T1000 (cell line): ENCODE results near the gene OSBPL5.

Experiments used
- DNase-seq: peaks from one replicate; lab custom pipeline; 2025; ENCODE audit warnings: mixed read lengths; lab: John Stamatoyannopoulos, UW

The OSBPL5 gene

GRCh38 chr11:3096909-3097530 lies 68.1 kb downstream of the OSBPL5 start:
- no peak for DNase-seq

GRCh38 chr11:3095712-3096361 lies 69.3 kb downstream of the OSBPL5 start:
- DNase-seq: peak; percentile 51

GRCh38 chr11:3094223-3094824 lies 70.8 kb downstream of the OSBPL5 start:
- no peak for DNase-seq

- DNase-seq: no peak
These were observed 71.6 kb downstream of the OSBPL5 start for GRCh38 chr11:3093281-3094191.

- no peak for DNase-seq
These were observed 72.4 kb downstream of the OSBPL5 start for GRCh38 chr11:3092603-3093141.

GRCh38 chr11:3091846-3092602 lies 73.1 kb downstream of the OSBPL5 start:
- peak; percentile 22 for DNase-seq

- no peak for DNase-seq
These were observed 73.8 kb downstream of the OSBPL5 start for GRCh38 chr11:3091081-3091845.

GRCh38 chr11:3090096-3090901 lies 74.8 kb downstream of the OSBPL5 start:
- DNase-seq: no peak

- DNase-seq: no peak
These were observed 75.7 kb downstream of the OSBPL5 start for GRCh38 chr11:3089236-3090061.

- no peak for DNase-seq
These were observed 76.3 kb downstream of the OSBPL5 start for GRCh38 chr11:3088806-3089205.

- peak; percentile 40 for DNase-seq
These were observed 77.0 kb downstream of the OSBPL5 start for GRCh38 chr11:3087821-3088800.

- DNase-seq: no peak
These were observed 77.7 kb downstream of the OSBPL5 start for GRCh38 chr11:3087373-3087772.

GRCh38 chr11:3086671-3087150 lies 78.4 kb downstream of the OSBPL5 start:
- DNase-seq: no peak

GRCh38 chr11:3086114-3086513 lies 79.0 kb downstream of the OSBPL5 start:
- no peak for DNase-seq

GRCh38 chr11:3085052-3085451 lies 80.1 kb downstream of the OSBPL5 start:
- no peak for DNase-seq

- DNase-seq: no peak
These were observed 81.8 kb downstream of the OSBPL5 start for GRCh38 chr11:3083321-3083720.

GRCh38 chr11:3081386-3081751 lies 83.7 kb downstream of the OSBPL5 start:
- DNase-seq: no peak
